Activated CD8-positive, alpha-beta memory T cell treated with anti-CD3 and anti-CD28 coated beads for 48 hours (primary cell): ENCODE measurements around the gene ZDHHC16.
A peak's percentile ranks its signal among the peaks of the same experiment; 100 is the strongest.
"Not testable (repeated sequence)": the region's sequence is repeated elsewhere in the genome, so short reads cannot be mapped to it uniquely, and the experiment has no call there.

ENCODE experiments used
- DNase-seq, 3 experiments: peaks; one replicate each; pipeline ENCODE4 v3.0.0-alpha.2; 2020; ENCODE audit warnings: low read depth in 2 of 3, low spot score in 2 of 3

The ZDHHC16 gene

DNA sequence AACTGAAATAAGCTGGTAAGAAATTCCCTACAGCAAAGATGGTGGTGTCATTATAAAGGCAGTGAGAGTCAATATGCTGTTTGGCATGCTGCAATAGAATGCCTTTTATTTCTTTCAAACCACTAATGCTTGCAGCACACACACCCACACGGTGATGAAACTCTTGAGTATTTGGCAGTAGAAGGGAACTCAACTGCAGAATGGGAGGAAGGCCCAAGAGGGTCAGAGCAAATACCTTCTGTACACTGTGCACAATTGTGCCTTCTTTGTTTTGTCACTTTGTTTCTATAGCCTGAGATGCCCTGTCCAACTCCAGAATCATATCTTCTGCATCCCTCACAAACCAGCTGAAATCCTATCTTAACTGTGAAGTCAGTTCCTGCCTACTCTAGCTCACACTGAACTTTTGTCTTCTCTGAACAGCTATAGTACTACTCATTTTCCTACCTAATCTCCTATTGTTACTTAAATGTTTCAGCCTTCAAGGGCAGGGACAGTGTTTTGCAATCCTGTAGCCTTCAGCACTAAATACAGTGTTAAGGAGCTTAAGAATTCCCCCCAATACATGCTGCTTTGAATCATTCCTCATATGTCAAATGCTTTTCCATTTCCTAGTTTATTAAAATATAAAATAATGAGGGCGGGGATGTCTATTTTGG is 30.1 kb downstream of the ZDHHC16 start:
- DNase-seq = no peak

DNA sequence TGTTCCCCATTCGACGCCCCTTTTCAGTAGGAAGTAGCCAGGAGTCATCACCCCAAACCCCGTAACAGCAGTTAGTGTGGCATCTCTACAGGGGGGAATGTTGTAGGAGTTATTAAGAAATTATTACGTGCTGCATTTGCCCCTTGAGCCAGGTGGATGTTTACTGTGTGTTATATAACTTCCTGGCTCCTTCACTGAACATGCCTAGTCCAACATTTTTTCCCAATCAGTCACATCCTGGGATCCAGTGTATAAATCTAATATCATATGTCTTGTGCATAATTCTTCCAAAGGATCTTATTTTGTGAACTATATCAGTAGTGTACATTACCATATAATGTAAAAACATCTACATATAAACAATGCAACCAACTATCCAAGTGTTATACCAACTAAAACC is 33.4 kb downstream of the ZDHHC16 start:
- not testable (repeated sequence) for DNase-seq

DNA sequence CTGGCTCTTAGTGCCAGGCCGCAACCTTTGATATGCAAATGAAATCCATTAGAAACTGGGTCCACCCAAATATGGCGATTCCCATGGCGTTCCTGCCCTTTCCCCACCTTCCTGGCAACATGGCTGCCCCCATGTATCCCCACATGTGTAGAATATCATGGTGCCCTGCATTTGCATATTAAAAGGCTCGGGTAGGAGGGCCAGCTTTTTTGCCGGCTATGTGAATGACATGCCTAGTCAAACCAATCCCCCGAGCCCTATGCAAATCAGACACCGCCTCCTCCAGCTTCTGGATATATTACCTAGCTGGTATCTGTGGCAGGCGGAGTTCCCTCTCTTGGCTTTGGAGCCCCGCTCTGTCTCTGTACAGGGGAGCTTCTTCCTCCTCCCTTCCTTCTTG is 34.0 kb downstream of the ZDHHC16 start:
- DNase-seq = no peak

GRCh38 chr10:97481071-97481470 is 35.1 kb downstream of the ZDHHC16 start:
- no peak for DNase-seq

GRCh38 chr10:97482381-97482780 is 36.4 kb downstream of the ZDHHC16 start:
- DNase-seq = no peak

DNA sequence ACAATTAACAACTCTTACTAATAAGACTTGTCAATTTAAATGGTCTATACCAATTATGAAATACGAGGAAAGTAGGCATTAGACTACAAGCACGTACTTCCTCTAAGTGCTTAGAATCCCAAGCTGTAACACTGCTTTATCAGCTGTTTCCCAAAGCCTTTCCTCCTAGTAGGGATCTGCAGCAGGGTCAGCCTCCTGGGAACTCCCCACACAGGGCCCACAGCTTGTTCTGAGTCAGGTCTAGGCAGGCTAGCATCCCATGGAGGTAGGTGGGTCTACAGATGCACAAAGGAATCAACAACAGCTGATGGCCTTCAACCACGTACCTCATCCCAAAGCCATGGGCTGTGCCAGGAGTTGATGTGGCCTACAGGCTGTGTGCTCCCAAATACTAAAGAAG is 37.5 kb downstream of the ZDHHC16 start:
- DNase-seq = no peak

GRCh38 chr10:97483921-97484320 is 37.9 kb downstream of the ZDHHC16 start:
- DNase-seq = no peak

DNA sequence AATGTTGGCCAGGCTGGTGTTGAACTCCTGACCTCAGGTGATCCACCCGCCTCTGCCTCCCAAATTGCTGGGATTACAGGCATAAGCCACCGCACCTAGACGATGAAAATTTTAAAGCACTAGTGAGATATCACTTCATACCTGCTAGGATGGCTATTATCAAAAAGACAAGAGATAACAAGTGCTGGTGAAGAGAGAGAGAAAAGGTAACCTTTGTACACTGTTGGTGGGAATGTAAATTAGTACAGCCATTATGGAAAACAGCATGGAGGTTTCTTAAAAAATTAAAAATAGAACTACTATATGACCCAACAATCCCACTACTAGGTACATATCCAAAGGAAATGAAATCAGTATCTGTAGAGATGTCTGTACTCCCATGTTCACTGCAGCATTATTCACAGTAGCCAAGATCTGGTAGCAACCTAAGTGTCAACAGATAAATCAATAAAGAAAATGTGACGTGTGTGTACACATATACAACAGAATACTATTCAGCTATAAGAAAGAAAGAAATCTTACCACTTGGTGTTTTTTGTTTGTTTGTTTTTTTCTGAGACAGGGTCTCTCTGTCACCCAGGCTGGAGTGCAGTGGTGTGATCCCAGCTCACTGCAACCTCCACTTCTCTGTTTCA is 39.8 kb downstream of the ZDHHC16 start:
- no peak for DNase-seq

- DNase-seq = no peak
Observed at GRCh38 chr10:97490592-97490991, 44.6 kb downstream of the ZDHHC16 start.

DNA sequence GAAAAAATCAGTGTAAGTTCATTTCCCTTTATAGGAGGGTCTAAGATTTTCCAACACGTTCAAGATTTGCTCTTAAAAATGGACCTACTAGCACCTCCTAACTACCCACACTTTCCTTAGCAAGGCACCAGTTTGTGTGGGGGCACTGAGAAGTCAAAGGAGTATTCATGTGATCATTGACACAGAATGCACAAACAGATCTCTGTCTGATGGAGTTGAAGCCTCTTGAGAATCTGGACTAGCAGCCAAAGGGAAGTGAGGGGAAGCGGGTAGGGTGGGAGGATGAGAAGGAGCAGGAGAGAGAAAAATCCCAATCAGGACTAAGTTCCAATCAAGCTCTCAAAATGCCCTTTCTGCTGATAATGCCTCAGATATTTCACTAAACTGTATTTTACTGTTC is 48.2 kb downstream of the ZDHHC16 start:
- DNase-seq = no peak

DNA sequence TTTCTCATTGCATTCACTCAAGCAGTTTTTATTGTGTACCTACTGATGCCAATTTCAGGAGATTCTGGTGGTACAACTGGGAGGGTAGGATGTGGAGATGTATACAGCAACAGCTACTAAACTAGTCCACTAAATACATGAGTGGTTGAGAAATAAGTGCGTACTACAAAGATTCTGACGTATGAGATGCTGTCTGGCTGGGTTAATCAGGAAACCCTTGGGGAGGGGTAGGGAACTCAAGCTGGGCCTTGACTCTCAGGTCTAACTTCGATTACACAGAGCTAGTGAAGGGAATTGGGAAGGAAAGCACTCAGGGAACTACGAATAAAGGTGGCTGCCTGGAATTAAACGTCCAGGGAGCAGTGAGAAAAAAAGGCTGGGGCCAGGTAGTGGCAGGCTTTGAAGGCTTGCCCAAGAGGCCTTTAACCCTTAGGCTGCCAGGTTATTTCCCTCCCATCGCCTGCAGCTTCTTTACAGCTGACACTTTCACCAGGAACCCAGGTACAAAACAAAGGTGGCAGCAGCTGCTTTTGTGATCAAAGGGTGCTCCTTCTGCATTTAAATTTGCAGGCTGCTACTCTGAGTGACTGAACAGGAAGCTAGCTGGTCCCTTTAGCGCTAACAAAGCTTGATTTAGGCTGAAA is 49.0 kb downstream of the ZDHHC16 start:
- DNase-seq = no peak

DNA sequence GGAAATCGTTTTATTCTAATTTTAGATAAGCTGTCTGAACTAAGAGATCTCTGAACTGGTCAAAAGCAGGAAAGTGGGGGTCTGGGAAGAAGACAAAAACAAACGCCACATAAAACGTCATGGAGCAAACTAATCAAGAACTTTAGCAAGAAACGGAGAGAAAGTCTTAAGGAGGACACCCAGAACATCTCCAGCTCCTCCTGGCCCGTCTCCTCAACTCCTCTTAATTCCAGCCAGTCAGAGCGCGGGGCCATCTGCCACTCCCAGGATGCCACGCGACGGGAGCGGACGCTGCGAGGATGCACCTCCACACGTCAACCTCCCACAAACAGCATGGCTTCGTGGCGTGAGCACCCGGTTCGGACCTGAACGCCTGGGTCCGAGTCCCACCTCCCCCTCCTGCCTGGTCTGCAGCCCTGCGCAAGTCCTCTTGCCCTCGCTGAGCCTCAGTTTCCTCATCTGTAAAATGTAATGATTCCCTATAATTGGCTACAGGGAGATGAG is 51.6 kb downstream of the ZDHHC16 start:
- DNase-seq = peak; percentile 46 to 61 (median 61)

DNA sequence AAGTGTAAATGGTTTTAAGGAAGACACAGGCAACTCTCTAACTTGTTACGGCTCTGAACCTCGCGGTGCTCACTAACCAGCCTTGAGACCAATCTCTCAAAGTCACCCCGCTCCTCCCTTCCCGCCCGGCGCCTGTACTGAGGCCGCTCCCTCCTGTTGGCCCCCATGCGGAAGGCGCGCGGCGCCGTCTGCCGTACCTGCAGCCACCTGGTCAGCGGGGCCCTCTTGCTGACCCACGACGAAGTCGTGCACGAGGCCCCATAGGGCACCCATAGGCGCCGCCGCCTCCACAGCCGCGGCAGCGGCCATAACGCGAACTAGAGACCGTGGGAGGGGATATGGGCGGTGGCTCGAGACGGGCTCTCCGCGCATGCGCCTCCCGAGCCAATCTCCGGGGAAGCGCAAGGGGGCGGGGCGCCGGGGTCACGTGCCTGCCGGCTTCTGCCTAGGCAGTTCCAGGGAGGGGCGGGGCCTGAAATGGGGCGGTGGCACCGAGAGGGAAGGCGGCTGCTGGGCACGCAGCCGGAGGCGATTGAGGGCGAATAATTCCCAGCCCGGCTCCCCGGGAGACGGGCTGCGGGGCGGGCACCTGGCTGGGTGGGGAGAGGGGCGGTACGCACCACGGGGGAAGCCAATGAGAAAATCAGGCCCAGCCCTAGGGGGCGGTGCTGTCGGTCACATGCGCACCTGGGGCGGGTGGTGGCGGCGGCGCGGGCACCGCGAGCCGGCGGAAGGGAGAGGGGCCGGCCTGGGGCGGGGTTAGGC is 52.3 kb downstream of the ZDHHC16 start, which contains the start of gene MMS19:
Gene MMS19 (minus strand): TSS at position 347 of the 765 bp plus-strand sequence. CDS start 38 bp downstream, at position 309.
- peak; percentile 98 to 100 (median 99) for DNase-seq

- peak in 1 of 3 experiments; percentile 4 for DNase-seq
Observed at GRCh38 chr10:97498841-97499560, 53.0 kb downstream of the ZDHHC16 start, which contains the start of gene UBTD1. TSS of gene UBTD1 (plus strand) at chr10:97498924. CDS start at chr10:97499204, 280 bp downstream.

DNA sequence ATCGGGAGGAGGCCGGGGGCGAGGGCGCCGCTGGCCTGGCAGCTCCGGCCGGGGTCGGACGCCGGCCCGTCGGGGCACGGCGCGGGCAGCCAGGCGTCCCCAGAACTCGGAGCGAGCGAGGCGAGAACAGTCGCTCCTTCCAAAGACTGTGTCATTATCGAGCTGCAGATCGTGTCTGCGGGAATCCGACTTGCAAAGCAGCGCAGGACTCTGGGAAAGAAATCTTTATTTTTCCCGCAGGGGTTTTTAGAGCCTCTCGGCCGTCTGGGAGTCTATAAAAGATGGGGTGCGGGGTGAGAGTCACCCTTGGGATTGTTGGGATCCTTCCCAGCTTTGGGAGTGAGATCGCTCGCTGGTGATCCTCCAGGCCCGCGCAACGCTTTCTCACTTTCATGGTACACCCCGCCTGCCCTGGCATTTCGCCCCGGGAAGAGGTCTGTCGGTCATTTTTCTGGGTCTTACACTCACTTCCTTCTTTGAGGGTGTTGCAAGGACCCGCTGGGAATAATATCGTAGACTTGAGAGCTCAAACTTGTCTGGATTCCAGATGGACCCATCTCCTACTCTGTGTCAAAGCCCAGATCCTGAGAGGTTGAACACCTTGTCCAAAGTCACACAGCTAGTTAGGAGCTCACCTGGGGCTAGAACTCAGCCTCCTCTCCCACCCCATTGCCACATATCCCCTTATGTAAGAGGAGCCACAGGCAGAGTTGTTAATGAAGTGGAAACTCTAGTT is 53.8 kb downstream of the ZDHHC16 start:
- no peak for DNase-seq

DNA sequence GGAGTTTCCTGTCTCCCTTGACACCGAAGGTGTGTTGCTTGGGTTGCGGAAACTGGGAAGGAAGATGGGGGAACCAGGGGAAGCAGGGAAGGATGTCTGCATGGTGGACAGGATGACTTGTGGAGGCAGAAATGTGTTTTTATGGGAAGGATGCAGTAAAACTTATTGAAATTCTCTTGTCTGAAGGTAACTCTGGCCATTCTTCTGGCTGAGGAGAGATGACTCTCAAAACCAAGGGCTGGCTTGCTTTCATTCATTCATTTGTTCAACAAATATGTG is 54.3 kb downstream of the ZDHHC16 start:
- DNase-seq = no peak

- no peak for DNase-seq
Observed at GRCh38 chr10:97502916-97503315, 56.9 kb downstream of the ZDHHC16 start.

GRCh38 chr10:97503406-97503805 is 57.4 kb downstream of the ZDHHC16 start:
- DNase-seq = no peak

- no peak for DNase-seq
Observed at GRCh38 chr10:97505152-97505551, 59.2 kb downstream of the ZDHHC16 start.
